Raji (cell line): ENCODE results near the gene CHST11.
A peak's percentile ranks its signal among the peaks of the same experiment; 100 is the strongest.

Experiments
- POLR2A ChIP-seq: IDR thresholded peaks from 2 replicates; pipeline ENCODE4 v1.6.1; 2011; ENCODE audit warnings: low read depth, low read length, control low read depth; ENCODE audit not compliant: insufficient read depth

Gene CHST11

DNA sequence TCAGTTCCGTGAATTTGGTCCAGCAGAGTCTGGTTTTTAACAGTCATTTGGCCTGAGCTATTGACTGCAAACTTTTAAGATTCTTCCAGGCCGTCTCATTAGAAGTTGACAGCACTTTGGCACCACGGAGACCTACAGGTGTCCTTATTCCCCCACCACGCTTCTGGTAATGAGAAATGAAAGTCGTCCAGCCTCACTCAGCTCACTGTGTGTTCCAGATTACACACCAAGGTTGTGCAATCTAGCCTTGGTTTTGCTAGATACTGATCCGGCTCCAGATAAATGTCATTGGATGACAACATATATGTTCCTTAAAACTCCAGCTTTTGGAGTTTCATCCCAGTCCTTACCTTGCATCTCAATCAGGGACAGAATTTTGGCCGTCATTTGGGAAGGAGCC is 210.4 kb downstream of the CHST11 start:
- TF ChIP-seq POLR2A = no peak

DNA sequence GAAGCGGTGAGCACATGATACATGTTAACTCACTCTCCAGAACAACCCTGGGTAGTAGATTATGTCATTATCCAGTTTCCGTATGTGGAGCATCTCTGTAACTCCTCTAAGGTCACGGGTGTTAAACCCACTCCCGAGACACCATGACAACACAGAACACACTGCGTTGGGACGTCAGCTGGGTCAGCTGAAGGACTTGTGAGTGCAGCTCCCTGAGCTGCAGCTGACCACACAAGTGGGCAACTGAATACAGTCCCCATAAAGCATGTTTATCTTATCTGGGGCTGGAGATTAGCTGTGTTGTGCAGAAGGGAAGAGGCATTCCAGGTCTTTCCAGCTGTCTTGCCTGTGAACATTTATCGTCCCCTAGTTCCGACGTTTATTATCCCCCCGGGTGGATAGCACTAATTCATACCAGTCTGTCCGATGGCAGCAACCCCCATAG is 211.5 kb downstream of the CHST11 start:
- no peak for TF ChIP-seq POLR2A

DNA sequence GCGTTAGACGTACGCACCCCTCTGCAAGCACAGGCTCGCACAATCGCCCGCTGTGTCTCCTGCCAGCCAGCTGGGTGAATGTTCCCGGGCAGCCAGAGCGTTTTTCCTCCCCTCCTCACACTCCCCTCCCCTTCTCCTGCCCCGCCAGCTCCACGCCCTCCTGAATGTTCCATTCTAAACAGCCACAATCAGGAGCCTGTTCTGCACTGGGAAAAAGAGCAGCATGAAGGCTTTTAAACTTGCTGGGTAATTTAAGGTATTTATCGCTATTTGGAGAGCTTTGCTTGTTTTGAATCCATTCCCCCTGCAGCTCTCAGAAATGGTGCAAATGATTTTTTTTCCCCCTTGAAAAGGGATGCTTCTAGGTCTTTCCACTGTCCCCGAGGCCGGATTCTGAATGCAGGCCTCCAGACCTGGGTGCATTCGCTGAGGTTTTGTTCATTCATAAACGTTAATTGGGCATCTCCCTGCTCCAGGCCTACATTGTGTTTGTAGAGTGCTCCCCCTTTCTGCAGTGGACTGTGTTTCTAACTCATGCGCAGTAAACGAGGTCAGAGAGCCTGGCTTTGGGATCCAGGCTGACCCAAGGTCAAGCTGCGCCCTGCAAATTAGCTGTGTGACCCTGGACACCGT is 212.5 kb downstream of the CHST11 start:
- no peak for TF ChIP-seq POLR2A

DNA sequence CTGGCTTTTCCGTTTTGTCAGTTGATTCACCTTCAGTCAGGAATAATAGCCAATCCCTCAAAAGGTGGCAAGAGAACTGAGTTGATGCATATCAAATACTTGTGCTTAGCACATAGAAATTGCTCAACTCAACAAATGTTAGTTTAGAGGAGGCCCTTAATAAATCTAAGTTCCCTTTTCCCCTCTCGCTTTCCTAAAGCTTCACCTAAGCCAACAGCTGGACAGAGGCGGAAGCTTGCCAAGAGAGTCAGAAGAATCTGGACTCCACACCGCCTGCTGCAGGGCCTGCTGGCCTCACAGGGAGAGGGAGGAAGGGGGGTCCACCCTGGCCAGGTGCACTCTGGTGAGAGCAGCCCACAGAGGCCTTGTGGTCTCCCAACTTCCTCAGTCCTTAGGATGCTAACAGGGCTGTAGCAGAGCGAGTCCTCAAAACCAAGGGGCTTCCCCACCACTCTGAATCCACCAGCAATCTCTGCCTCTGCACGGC is 213.1 kb downstream of the CHST11 start:
- no peak for TF ChIP-seq POLR2A

DNA sequence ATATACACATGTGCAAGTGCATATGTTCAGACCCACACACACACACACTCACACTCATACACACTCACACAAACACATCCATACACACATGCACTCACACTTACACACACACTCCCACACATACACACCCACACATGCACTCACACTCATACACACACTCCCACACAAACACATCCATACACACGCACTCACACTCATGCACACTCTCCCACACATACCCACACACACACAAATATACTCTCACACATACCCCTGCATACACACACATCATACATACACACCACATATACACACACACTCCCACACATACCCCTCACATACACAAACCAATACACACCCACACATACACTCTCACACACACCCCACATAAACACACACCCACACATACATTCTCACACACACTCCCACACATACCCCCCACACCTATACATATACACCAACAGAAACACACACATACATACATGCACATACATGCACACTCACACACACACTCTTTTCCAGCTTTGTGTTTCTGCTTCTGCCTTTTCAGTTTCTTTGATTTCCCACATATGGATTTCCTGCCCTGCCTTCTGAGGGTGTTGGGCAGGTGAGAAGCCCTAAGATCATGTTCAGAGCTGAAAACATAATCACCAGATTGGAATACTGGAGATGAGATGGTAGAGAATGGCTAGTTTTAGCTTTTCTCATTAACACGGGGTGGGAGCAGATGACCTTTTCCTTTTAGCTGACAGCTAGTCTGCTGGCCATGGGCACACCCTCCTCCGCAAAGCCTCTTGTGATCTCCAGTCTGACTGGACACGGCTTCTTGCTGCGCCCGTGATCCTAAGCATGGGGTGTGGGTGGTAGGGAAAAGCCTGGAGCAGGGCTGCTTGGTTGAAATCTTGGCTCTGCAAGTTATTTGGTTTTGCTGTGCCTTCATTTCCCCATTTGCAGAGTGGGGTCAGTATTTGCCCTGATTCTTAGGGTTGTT is 214.0 kb downstream of the CHST11 start:
- no peak for TF ChIP-seq POLR2A

DNA sequence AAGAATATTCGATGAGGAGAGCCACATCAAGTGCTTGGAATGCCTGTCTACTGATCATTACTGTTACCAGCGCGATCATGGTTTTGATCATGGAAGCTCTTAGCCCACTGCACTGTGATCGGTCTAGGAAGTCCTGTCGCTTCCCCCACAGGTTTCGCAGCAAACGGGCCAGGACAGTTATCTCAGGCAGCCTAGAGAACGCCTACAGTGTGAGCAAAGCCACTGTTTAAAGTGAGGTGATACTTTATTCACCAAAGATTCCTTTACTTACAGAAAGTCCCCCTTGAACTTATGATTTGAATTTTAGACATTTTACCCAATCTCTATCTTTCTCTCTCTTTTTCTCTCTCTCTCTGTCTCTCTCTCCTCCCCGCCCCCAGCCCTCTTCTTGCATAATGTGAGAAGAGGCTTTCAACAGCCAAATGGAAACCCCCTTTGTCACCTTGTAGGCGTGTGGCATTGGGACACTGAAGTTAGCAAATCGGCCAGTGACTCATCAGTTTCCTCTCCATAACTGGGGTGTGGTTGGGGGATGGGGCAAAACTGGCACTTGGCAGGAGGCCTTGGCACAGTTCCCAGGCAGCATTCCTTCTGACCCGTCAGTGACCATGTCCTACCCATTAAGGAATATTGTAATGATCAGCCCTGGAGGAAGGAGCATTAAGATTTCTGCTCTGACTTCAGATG is 214.8 kb downstream of the CHST11 start:
- peak; percentile 30; the same call in 1 of the 2 replicates for TF ChIP-seq POLR2A

DNA sequence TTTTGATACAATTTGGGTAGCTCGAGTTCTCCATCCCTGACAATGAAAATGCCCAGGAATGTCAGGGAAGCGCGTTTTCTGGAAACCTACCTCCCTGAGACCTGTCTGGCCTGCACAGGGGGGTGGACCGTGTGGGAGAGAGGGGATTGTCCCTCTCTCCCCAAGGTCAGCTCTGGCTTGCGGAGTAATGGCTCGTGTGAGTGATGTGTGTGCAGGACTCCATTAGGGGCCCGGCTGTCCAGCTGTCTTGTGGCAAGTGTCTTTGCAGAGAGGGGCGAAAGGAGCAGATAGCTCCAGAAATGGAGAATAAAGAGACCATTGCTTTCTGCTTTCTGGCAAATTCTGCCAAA is 215.3 kb downstream of the CHST11 start:
- no peak for TF ChIP-seq POLR2A

DNA sequence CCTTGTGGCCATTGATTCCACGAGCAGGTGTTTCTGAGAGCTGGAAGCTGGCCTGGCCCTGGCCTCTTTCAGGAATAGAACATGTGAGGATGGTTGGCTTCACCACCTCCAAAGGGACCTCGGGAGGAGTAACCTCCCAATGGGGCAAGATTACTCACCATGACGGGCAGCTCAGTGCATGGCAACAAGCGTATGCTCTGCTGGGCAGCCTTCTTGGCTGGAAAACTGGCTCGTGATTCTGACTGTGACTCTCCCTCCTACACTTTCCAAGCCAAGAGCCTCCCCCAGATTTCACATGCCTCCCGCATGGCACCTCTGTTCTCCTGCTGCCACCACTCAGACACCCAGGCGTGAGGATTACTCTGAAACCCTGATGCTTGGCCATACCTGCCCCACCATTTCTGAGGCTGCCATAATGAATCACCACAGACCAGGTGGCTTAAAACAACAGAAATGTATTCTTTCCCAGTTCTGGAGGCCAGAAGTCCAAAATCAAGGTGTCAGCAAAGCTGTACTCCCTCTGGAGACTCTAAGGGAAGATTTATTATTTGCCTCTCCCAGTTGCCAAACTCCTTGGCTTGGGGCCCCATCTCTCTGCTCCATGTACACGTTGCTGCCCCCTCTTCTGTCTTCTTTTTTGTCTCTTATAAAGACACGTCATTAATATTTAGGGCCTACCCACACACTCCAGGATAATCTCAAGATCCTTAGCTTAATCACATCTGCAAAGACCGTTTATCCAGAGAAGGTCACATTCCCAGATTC is 215.9 kb downstream of the CHST11 start:
- no peak for TF ChIP-seq POLR2A

DNA sequence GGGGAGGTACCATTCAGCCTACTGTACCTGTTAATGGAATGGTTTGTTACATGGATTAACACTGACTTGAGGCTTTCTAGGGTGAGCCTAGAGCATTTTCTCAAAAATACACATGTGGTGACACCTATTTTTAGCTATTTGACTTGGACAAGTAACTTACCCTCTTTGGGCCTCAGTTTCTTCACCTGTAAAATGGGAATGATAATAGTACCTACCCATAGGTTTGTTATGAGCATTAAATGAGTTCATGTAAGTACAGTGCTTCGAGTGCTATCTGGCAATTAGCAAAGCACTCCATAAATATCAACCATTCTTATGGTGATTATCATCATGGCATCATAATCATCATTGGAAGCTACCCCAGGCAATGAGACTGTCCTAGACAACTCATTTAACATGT is 216.5 kb downstream of the CHST11 start:
- no peak for TF ChIP-seq POLR2A

DNA sequence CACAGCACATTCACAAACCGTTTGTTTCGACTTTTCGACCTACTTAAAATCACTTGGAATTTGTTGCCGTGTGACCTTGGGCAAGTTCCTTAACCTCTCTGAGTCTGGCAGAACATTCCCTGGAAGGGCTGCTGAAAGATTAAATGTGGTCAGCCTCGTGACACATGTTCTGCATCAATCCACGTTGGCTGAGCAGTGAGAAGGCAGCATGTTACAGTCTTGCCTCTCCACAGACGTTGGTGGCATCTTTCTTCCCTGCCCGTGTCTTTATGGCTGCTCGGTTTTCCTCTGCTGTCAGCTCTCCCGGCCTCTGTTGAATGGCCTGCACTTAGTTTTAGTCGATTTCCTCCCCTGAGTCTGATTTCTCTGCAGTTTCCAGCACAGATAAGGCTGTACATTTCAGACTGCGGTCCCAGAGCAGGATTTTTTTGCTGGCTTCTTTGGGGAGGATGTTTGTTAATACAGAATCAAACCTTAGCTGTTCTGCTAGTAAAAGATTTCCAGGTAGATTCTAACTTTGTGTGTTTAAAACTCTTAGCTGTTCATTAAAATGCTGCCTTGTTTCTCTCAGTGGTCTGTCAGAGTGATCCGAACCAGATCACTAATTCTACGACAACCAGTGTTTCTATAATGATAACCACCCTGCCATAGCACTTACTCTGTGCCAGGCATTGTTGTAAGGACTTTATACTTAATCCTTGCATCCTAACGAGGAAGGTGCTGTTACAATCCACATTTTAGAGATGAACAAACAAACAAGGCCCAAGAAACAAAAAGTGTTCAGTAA is 217.1 kb downstream of the CHST11 start:
- TF ChIP-seq POLR2A = no peak

DNA sequence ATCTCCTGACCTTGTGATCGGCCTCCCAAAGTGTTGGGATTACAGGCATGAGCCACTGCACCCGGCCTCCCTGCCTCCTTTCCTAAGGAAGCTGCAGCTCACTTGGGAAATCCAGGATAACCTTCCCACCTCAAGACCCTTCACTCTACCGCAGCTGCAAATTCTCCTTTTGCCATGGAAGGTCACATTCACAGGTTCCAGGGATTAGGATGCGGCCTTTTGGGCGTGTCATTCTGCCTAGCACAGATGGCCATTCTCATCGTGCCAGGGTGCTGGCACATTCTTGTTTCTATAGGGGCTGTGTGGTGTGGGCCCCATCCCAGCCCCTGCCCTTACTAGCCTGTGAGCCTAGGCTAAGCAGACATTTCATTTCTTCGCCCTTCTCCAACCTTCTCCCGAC is 219.9 kb downstream of the CHST11 start:
- no peak for TF ChIP-seq POLR2A

DNA sequence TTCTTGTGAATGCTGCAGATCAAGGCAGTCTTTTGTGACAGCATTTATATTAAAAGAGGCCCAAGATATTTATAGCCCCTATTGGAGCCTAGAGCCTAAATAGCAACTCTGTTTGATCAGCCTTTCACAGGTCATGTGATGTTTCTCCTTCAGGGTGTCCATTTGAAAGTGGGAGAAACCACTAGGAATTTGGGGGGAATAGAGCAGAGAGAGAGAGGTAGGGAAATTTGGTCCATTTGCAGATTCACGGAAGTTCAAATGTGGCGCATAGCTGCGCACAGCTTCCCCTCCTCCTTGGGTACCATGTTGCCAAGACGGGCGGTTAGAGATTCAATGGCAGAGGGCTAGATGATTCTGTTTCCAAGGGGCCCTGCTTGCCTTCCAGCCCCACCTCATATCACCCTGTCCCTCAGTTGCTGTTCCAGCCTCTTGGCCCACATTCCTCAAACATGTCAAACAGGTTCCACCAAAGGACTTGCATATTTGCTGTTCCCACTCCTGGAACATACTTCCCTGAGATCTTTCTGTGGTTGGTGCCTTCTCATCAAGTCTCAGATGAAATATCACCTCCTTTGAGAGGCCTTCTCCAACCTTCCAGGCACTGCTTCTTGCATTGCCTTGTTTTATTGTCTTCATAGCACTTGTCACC is 220.8 kb downstream of the CHST11 start:
- no peak for TF ChIP-seq POLR2A

DNA sequence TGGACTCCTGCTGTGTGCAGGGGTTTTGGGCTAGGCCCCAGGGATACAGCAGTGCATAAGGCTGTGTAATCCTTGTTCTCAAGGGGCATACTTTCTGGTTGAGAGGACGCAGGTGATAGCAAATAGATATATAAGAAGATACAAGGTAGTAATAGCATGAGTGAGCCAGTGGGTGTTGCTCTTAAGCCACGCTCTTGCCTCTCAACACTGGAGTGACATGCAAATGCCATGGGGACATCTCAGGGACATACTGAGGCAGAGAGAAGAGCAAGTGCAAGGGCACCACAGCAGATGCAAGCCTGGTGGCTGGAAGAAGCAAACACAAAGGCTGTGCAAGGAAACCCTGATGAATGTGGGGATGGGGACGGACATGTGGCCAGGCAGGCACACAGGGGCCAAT is 223.3 kb downstream of the CHST11 start:
- no peak for TF ChIP-seq POLR2A

DNA sequence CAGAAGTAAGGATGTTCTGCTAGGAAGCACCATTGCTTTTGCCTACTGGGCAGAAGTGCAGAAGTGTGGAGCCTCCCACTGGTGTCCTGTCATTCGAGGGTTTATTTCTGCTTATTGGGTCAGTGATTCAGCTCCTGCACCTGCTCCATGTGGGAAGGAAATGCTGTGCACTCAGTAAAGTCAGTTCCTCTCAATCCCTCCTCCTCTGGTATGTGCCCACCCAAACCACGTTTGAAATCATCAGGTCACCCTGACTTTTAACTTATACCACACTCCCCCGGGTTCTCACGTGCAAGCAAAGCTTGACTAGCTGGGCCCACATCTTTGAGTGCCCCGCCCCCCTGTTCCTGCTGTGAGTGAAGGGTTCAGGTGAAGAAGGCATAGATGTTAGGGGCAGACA is 223.7 kb downstream of the CHST11 start:
- TF ChIP-seq POLR2A = no peak

DNA sequence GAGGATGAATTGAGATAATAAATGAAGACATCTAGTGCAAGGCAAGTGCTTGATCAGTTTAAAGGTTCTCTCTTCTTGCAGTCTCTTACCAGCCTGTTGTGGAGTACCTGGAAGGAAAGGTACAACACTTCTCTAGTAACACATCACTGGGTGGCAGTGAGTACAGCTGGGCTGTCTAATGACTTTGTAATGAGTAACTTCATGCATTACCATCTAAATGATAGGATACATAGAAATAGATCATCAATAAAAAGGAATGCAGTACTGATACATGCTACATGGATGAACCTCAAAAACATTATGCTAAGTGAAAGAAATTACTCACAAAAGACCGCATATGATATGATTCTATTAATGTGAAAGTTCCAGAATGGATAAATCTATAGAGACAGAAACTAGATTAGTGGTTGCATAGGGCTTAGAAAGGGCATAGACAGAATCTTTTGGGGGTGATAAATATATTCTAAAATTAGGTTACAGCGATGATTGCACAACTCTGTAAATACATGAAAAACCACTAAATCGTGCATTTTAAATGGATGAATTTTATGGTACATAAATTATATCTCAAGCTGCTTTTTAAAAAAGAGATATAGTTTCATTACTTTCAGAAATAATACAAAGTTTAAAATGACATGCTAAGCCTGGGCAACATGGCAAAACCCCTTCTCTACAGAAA is 224.4 kb downstream of the CHST11 start:
- TF ChIP-seq POLR2A = no peak
